Neural progenitor cell (in vitro differentiated cells): ENCODE measurements around the gene IL12B. TPM values are rescaled to one million over a fixed set of nuclear protein-coding genes. Genes with fewer than 3 reads are reported as not detected.

Experiments used
- DNase-seq: peaks from one replicate; pipeline ENCODE4 v3.0.0-alpha.2; 2016; ENCODE audit warnings: low spot score
- H2AFZ ChIP-seq: fragments of 200-600 bp; sonication (generic); replicated peaks from 2 replicates; pipeline ENCODE4 v1.6.1; 2016; ENCODE audit warnings: antibody characterized with exemption
- H3F3A ChIP-seq: fragments of 200-600 bp; sonication (generic); 2 replicates; pipeline ENCODE4 v1.6.1; 2016; ENCODE audit warnings: antibody characterized with exemption, low read depth
- H3K27ac ChIP-seq: fragments of 200-600 bp; sonication (generic); 2 replicates; pipeline ENCODE4 v1.5.1; 2016; ENCODE audit warnings: mild to moderate bottlenecking
- H3K27me3 ChIP-seq: fragments of 200-600 bp; sonication (generic); 2 replicates; pipeline ENCODE4 v1.6.1; 2016; ENCODE audit warnings: mild to moderate bottlenecking, moderate library complexity
- H3K36me3 ChIP-seq: fragments of 200-600 bp; sonication (generic); 2 replicates; pipeline ENCODE4 v1.5.1; 2016
- H3K4me1 ChIP-seq: fragments of 200-600 bp; sonication (generic); 2 replicates; pipeline ENCODE4 v1.6.1; 2016; ENCODE audit warnings: mixed run types
- H3K4me2 ChIP-seq: fragments of 200-600 bp; sonication (generic); 2 replicates; pipeline ENCODE4 v1.6.1; 2016
- H3K4me3 ChIP-seq: fragments of 200-600 bp; sonication (generic); 2 replicates; pipeline ENCODE4 v1.5.1; 2016
- H3K79me2 ChIP-seq: fragments of 200-600 bp; sonication (generic); 2 replicates; pipeline ENCODE4 v1.6.1; 2016; ENCODE audit warnings: low read depth
- H3K9ac ChIP-seq: fragments of 200-600 bp; sonication (generic); 2 replicates; pipeline ENCODE4 v1.6.1; 2016
- H3K9me3 ChIP-seq: fragments of 200-600 bp; sonication (generic); 2 replicates; pipeline ENCODE4 v1.5.1; 2016; ENCODE audit warnings: low read depth
- H4K20me1 ChIP-seq: fragments of 200-600 bp; sonication (generic); 2 replicates; pipeline ENCODE4 v1.6.1; 2016; ENCODE audit warnings: low read depth
- H3K27ac Mint-ChIP-seq: 3 replicates; pipeline ENCODE4 v1.8.0; 2021; ENCODE audit warnings: mixed read lengths
- H3K27me3 Mint-ChIP-seq: 2 replicates; pipeline ENCODE4 v1.8.0; 2022; ENCODE audit warnings: low read depth, mild to moderate bottlenecking, inconsistent platforms, moderate library complexity, mixed read lengths; ENCODE audit not compliant: insufficient read depth
- H3K36me3 Mint-ChIP-seq: 3 replicates; pipeline ENCODE4 v1.8.0; 2021; ENCODE audit warnings: mixed read lengths
- H3K4me1 Mint-ChIP-seq: 3 replicates; pipeline ENCODE4 v1.8.0; 2021; ENCODE audit warnings: mixed read lengths
- H3K4me3 Mint-ChIP-seq: 3 replicates; pipeline ENCODE4 v1.8.0; 2021; ENCODE audit warnings: mild to moderate bottlenecking, moderate library complexity, mixed read lengths
- H3K9me3 Mint-ChIP-seq: 3 replicates; pipeline ENCODE4 v1.8.0; 2020; ENCODE audit warnings: mixed read lengths
- CTCF ChIP-seq: fragments of 200-600 bp; sonication (generic); IDR thresholded peaks from 2 replicates; pipeline ENCODE4 v1.5.1; 2017; ENCODE audit warnings: antibody characterized with exemption, mild to moderate bottlenecking
- EZH2 ChIP-seq: fragments of 200-600 bp; sonication (generic); IDR thresholded peaks from 2 replicates; pipeline ENCODE4 v1.6.1; 2017; ENCODE audit warnings: antibody characterized with exemption, mild to moderate bottlenecking, moderate library complexity
- EZH2phosphoT487 ChIP-seq: fragments of 200-600 bp; sonication (generic); IDR thresholded peaks from 2 replicates; pipeline ENCODE4 v1.6.1; 2017; ENCODE audit warnings: antibody characterized with exemption
- total RNA-seq: library from RNA; depleted of rRNA; stranded (reverse); fragments of >200 nt; gene quantifications from 2 replicates; pipeline ENCODE4 v1.2.3, GENCODE V29; 2015; ENCODE audit warnings: low replicate concordance

The IL12B gene
- total RNA-seq, 1 donor from 2014 or later = not detected

GRCh38 chr5:159345861-159346260 lies 15.6 kb upstream of the IL12B start:
- no peaks in the 10 kb centered on the region for H3K4me1 Mint-ChIP-seq
- H3K27ac ChIP-seq = no peak overlapping the region
- TF ChIP-seq EZH2phosphoT487 (no peak), CTCF (no peak), EZH2 (no peak)
- peaks cover 8% of the 10 kb centered on the region for H3F3A ChIP-seq
- H3K36me3 ChIP-seq = no peaks in the 10 kb centered on the region
- no peak for DNase-seq
- no peak overlapping the region for H3K27ac Mint-ChIP-seq
- no peaks in the 10 kb centered on the region for H4K20me1 ChIP-seq
- no peaks in the 10 kb centered on the region for H3K4me1 ChIP-seq
- H3K79me2 ChIP-seq = no peaks in the 10 kb centered on the region
- H3K27me3 Mint-ChIP-seq = peaks cover 2% of the 10 kb centered on the region
- no peaks in the 10 kb centered on the region for H3K9me3 ChIP-seq
- H3K4me3 ChIP-seq = no peak overlapping the region
- no peaks in the 10 kb centered on the region for H3K27me3 ChIP-seq
- no peak overlapping the region for H3K9ac ChIP-seq
- no peaks in the 10 kb centered on the region for H3K36me3 Mint-ChIP-seq
- H3K4me3 Mint-ChIP-seq = no peak overlapping the region
- no peak overlapping the region for H3K4me2 ChIP-seq
- H3K9me3 Mint-ChIP-seq = peaks cover 21% of the 10 kb centered on the region
- H2AFZ ChIP-seq = no peak overlapping the region

- H3K36me3 ChIP-seq = no peaks in the 10 kb centered on the region
- no peaks in the 10 kb centered on the region for H3K4me1 ChIP-seq
- no peak for TF ChIP-seq CTCF
- no peak for TF ChIP-seq EZH2
- no peak for TF ChIP-seq EZH2phosphoT487
These were observed 15.0 kb upstream of the IL12B start for GRCh38 chr5:159345336-159345735.

GRCh38 chr5:159343295-159344094 lies 13.2 kb upstream of the IL12B start:
- H3K27me3 Mint-ChIP-seq = peaks cover 2% of the 10 kb centered on the region

More at GRCh38 chr5:159345336-159345735, 15.0 kb upstream of the IL12B start:
- no peak for DNase-seq
- H3K9me3 ChIP-seq = no peaks in the 10 kb centered on the region
- Mint-ChIP-seq H3K27me3 (peaks cover 2% of the 10 kb centered on the region), H3K36me3 (no peaks in the 10 kb centered on the region), H3K4me1 (no peaks in the 10 kb centered on the region), H3K9me3 (peaks cover 21% of the 10 kb centered on the region), H3K27ac (no peak overlapping the region), H3K4me3 (no peak overlapping the region)
- no peaks in the 10 kb centered on the region for H4K20me1 ChIP-seq
- no peak overlapping the region for H3K9ac ChIP-seq
- H3K79me2 ChIP-seq = no peaks in the 10 kb centered on the region
- no peak overlapping the region for H3K27ac ChIP-seq
- no peak overlapping the region for H3K4me2 ChIP-seq
- H2AFZ ChIP-seq = no peak overlapping the region
- no peaks in the 10 kb centered on the region for H3K27me3 ChIP-seq
- H3F3A ChIP-seq = peaks cover 8% of the 10 kb centered on the region
- H3K4me3 ChIP-seq = no peak overlapping the region

More at GRCh38 chr5:159343295-159344094, 13.2 kb upstream of the IL12B start:
- Mint-ChIP-seq H3K4me1 (no peaks in the 10 kb centered on the region), H3K36me3 (no peaks in the 10 kb centered on the region), H3K9me3 (peaks cover 21% of the 10 kb centered on the region), H3K27ac (no peak overlapping the region), H3K4me3 (no peak overlapping the region)
- Histone ChIP-seq H3K4me3 (no peak overlapping the region), H2AFZ (no peak overlapping the region), H3K4me1 (no peaks in the 10 kb centered on the region), H3K36me3 (no peaks in the 10 kb centered on the region), H3F3A (peaks cover 8% of the 10 kb centered on the region), H3K9ac (no peak overlapping the region), H3K27ac (no peak overlapping the region), H3K9me3 (no peaks in the 10 kb centered on the region), H4K20me1 (no peaks in the 10 kb centered on the region), H3K79me2 (no peaks in the 10 kb centered on the region), H3K27me3 (no peaks in the 10 kb centered on the region), H3K4me2 (no peak overlapping the region)
- TF ChIP-seq CTCF (no peak), EZH2phosphoT487 (no peak), EZH2 (no peak)
- DNase-seq = no peak
